SK-N-SH (cell line): Measurements from ENCODE around the gene SPI1.
A peak's percentile ranks its signal among the peaks of the same experiment; 100 is the strongest.

ENCODE experiments used
- CHD2 ChIP-seq: fragments of 150-350 bp; IDR thresholded peaks from 2 replicates; pipeline ENCODE4 v1.6.1; 2018; ENCODE audit warnings: low read length; ENCODE audit not compliant: partially characterized antibody
- EP300 ChIP-seq, 2 experiments: IDR thresholded peaks; 2 replicates each; pipeline versions ENCODE4 v1.4.0 to v1.6.1; 2012; ENCODE audit warnings: borderline replicate concordance in 1 of 2, low read depth in 1 of 2, low read length in 1 of 2
- GATA2 ChIP-seq: sonication (generic); formaldehyde crosslinking; IDR thresholded peaks from 2 replicates; pipeline ENCODE4 v1.5.0; 2020; ENCODE audit warnings: mild to moderate bottlenecking, missing genetic modification reagents
- POLR2AphosphoS5 ChIP-seq: IDR thresholded peaks from 2 replicates; pipeline ENCODE4 v1.6.1; 2012; ENCODE audit warnings: low read depth, low read length
- SMC3 ChIP-seq: IDR thresholded peaks from 2 replicates; pipeline ENCODE4 v1.6.1; 2012; ENCODE audit warnings: low read depth, low read length, improper control_type of control experiment
- YY1 ChIP-seq: IDR thresholded peaks from 2 replicates; pipeline ENCODE4 v1.4.0; 2012; ENCODE audit warnings: low read depth, mild to moderate bottlenecking
- TF ChIP-seq, protein P1 (sequence below): fragments of 200-600 bp; sonication (generic); IDR thresholded peaks from 2 replicates; pipeline ENCODE4 v1.6.1; 2017; ENCODE audit warnings: antibody characterized with exemption, mild to moderate bottlenecking, moderate library complexity
- TF ChIP-seq, protein P2 (sequence below): IDR thresholded peaks from 2 replicates; pipeline ENCODE4 v1.4.0; 2012; ENCODE audit warnings: low read depth, borderline replicate concordance
- TF ChIP-seq, protein P3 (sequence below): fragments of 150-350 bp; IDR thresholded peaks from 2 replicates; pipeline ENCODE4 v1.6.1; 2017; ENCODE audit warnings: antibody characterized with exemption, low read length, low read depth, borderline replicate concordance

DNA sequence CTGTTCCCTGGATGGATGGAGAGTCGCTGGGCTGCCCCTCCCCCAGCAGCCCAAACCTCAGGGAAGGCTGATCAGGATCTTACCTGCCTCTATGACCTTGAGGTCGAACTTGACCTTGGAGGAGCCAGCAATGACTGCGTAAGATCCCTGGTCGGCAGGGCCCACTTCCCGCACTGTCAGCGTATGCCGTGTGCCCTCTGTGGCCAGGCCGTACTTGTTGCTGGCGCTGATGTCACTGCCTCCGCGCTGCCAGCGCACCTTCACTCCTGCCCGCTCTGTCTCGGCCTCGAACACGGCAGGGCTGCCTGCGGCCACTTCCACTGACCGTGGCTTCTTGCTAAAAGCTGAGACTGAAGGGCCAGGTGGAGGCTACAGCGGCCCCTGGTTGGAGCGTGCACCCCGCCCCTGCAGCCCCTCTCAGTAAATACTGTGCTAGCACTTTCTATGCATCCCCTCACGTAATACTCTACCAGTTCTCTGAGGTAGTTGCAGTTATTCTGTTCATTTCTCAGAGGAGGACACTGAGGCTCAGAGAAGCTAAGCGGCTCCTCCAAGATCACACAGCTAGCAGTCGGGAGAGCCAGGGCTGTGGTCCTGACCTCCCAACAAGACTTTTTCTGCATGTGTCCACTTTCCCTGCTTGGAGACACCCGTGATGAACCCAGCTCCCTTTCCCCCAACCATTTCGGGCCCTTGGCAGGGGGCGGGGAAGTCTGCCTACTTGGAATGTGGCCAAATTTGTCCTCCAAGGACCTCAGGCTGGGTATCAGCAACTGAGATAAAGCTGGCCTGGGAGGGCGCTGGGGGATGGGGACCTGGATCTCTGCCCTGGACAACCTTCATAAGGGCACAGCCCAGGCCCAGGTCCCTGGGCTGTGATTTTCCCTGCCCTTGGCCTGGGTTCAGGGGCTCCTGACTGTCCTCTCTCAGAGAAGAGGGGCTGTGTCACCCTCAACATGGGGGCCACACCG lies 26.9 kb downstream of the SPI1 start:
- TF ChIP-seq, protein P1, sequence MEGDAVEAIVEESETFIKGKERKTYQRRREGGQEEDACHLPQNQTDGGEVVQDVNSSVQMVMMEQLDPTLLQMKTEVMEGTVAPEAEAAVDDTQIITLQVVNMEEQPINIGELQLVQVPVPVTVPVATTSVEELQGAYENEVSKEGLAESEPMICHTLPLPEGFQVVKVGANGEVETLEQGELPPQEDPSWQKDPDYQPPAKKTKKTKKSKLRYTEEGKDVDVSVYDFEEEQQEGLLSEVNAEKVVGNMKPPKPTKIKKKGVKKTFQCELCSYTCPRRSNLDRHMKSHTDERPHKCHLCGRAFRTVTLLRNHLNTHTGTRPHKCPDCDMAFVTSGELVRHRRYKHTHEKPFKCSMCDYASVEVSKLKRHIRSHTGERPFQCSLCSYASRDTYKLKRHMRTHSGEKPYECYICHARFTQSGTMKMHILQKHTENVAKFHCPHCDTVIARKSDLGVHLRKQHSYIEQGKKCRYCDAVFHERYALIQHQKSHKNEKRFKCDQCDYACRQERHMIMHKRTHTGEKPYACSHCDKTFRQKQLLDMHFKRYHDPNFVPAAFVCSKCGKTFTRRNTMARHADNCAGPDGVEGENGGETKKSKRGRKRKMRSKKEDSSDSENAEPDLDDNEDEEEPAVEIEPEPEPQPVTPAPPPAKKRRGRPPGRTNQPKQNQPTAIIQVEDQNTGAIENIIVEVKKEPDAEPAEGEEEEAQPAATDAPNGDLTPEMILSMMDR = no peak
- TF ChIP-seq CHD2 = peak; percentile 51
- TF ChIP-seq, protein P2, sequence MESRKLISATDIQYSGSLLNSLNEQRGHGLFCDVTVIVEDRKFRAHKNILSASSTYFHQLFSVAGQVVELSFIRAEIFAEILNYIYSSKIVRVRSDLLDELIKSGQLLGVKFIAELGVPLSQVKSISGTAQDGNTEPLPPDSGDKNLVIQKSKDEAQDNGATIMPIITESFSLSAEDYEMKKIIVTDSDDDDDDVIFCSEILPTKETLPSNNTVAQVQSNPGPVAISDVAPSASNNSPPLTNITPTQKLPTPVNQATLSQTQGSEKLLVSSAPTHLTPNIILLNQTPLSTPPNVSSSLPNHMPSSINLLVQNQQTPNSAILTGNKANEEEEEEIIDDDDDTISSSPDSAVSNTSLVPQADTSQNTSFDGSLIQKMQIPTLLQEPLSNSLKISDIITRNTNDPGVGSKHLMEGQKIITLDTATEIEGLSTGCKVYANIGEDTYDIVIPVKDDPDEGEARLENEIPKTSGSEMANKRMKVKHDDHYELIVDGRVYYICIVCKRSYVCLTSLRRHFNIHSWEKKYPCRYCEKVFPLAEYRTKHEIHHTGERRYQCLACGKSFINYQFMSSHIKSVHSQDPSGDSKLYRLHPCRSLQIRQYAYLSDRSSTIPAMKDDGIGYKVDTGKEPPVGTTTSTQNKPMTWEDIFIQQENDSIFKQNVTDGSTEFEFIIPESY = no peak
- no peak for TF ChIP-seq EP300 (IDR thresholded peaks at IDR 0.05; ENCODE audit: borderline replicate concordance in 1 of 2, low read depth in 1 of 2, low read length in 1 of 2)
- TF ChIP-seq POLR2AphosphoS5 = no peak
- TF ChIP-seq, protein P3, sequence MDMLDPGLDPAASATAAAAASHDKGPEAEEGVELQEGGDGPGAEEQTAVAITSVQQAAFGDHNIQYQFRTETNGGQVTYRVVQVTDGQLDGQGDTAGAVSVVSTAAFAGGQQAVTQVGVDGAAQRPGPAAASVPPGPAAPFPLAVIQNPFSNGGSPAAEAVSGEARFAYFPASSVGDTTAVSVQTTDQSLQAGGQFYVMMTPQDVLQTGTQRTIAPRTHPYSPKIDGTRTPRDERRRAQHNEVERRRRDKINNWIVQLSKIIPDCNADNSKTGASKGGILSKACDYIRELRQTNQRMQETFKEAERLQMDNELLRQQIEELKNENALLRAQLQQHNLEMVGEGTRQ = no peak
- TF ChIP-seq SMC3 = no peak
- peak; percentile 35; the same call in 1 of the 2 replicates for TF ChIP-seq GATA2 (CRISPR knock-in tag)
- TF ChIP-seq YY1 = no peak
